ENCODE data around the gene PRTFDC1. TPM values are rescaled to one million over a fixed set of nuclear protein-coding genes. Genes with fewer than 3 reads are reported as not detected.

PRTFDC1 gene
- total RNA-seq, 1 experiment from 2014 or later: 15.8 TPM

- Histone ChIP-seq H3K27me3 (ENCODE audit: insufficient read depth, low read depth) (no peaks in the 10 kb centered on the region), H3F3A (ENCODE audit: insufficient read depth, low read depth) (no peaks in the 10 kb centered on the region), H3K79me2 (ENCODE audit: low read depth) (no peaks in the 10 kb centered on the region), H3K4me1 (replicated peaks; ENCODE audit: insufficient read depth) (peaks cover 56% of the 10 kb centered on the region), H3K4me3 (no peak overlapping the region), H3K9me2 (ENCODE audit: insufficient read depth) (no peaks in the 10 kb centered on the region), H2AFZ (no peak overlapping the region), H4K20me1 (ENCODE audit: insufficient read depth) (no peaks in the 10 kb centered on the region), H3K27ac (no peak overlapping the region), H3K4me2 (peak overlapping the region; percentile 42), H3K9me3 (ENCODE audit: insufficient read depth, low read depth) (no peaks in the 10 kb centered on the region; the same call in 1 of the 2 replicates), H3K36me3 (ENCODE audit: low read depth) (no peaks in the 10 kb centered on the region)
- ChIA-PET POLR2A (ENCODE audit: unreplicated experiment) (interaction anchor here (0.5 to 0.6 kb wide), 3 partner anchors 12 to 92 kb away, joined by 3 to 5 read pairs (median 3); no protein-coding TSS in a partner anchor), CTCF (no interaction called here)
- DNase-seq: peak in 1 of 2 experiments; percentile 40
- no peak for TF ChIP-seq EZH2 (IDR thresholded peaks at IDR 0.05; ENCODE audit: low read depth)
- TF ChIP-seq, protein P1, sequence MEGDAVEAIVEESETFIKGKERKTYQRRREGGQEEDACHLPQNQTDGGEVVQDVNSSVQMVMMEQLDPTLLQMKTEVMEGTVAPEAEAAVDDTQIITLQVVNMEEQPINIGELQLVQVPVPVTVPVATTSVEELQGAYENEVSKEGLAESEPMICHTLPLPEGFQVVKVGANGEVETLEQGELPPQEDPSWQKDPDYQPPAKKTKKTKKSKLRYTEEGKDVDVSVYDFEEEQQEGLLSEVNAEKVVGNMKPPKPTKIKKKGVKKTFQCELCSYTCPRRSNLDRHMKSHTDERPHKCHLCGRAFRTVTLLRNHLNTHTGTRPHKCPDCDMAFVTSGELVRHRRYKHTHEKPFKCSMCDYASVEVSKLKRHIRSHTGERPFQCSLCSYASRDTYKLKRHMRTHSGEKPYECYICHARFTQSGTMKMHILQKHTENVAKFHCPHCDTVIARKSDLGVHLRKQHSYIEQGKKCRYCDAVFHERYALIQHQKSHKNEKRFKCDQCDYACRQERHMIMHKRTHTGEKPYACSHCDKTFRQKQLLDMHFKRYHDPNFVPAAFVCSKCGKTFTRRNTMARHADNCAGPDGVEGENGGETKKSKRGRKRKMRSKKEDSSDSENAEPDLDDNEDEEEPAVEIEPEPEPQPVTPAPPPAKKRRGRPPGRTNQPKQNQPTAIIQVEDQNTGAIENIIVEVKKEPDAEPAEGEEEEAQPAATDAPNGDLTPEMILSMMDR (conservative IDR thresholded peaks at IDR 0.05): no peak
- BruUV-seq (replicated peaks): no TSS peak
- intact Hi-C loops (cut with micrococcal nuclease; ENCODE audit: unreplicated experiment): loop anchor here (2.0 to 10.0 kb wide), 3 partner anchors 17 to 175 kb away; partner anchors contain the start of gene PRTFDC1
Observed at GRCh38 chr10:24889639-24890038, 62.8 kb downstream of the PRTFDC1 start.

DNA sequence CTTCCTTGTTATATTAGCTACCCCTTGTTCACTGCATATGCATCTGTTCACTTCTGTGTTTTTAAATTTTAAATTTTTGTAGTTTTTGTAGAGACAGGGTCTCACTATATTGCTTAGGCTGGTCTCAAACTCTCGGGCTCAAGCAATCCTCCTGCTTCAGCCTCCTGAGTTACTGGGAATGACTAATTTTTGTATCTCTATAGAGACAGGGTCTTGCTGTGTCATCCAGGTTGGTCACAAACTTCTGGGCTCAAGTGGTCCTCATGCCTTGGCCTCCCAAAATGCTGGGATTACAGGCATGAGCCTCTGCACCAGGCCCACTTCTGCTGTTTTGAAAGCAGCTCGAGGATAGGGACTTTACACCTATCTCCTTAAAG lies 64.6 kb downstream of the PRTFDC1 start:
- Histone ChIP-seq H3K27me3 (ENCODE audit: insufficient read depth, low read depth) (no peaks in the 10 kb centered on the region), H3K9me3 (ENCODE audit: insufficient read depth, low read depth) (no peaks in the 10 kb centered on the region; the same call in 1 of the 2 replicates), H3K79me2 (ENCODE audit: low read depth) (no peaks in the 10 kb centered on the region), H4K20me1 (ENCODE audit: insufficient read depth) (no peaks in the 10 kb centered on the region), H3K4me2 (no peak overlapping the region), H2AFZ (no peak overlapping the region), H3F3A (ENCODE audit: insufficient read depth, low read depth) (no peaks in the 10 kb centered on the region), H3K27ac (no peak overlapping the region), H3K4me3 (no peak overlapping the region), H3K36me3 (ENCODE audit: low read depth) (no peaks in the 10 kb centered on the region), H3K9me2 (ENCODE audit: insufficient read depth) (no peaks in the 10 kb centered on the region), H3K4me1 (replicated peaks; ENCODE audit: insufficient read depth) (peaks cover 48% of the 10 kb centered on the region)
- POLR2A ChIA-PET (ENCODE audit: unreplicated experiment): no interaction called here
- TF ChIP-seq, protein P1 (conservative IDR thresholded peaks at IDR 0.05): no peak
- TF ChIP-seq EZH2 (IDR thresholded peaks at IDR 0.05; ENCODE audit: low read depth): no peak
- DNase-seq: no peak
- intact Hi-C loops (cut with micrococcal nuclease; ENCODE audit: unreplicated experiment): loop anchor here (2.0 kb wide), 1 partner anchor 15 kb away; no protein-coding TSS in a partner anchor
- CTCF ChIA-PET: no interaction called here
- no TSS peak for BruUV-seq (replicated peaks)

DNA sequence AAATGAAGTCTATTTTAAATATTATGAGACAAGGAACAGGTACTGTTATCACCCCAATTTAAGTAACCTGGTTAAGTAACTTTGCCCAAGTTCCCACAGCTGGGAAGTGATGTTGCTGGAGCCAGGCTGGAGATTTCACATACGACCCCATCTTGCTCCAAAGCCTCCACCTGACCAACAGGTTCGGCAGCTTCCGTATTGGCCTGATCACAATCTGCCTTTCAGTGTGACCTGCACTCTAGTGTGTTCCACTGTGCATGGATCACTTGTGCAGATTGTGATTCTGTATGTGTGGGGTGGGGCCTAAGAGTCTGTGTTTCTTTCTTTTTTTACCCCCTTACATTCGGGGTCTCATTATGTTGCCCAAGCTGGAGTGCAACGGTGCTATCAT lies 66.1 kb downstream of the PRTFDC1 start:
- POLR2A ChIA-PET (ENCODE audit: unreplicated experiment): interaction anchor here (0.6 to 0.7 kb wide), 2 partner anchors 103 to 635 kb away, joined by 3 to 4 read pairs; no protein-coding TSS in a partner anchor
- TF ChIP-seq, protein P1 (conservative IDR thresholded peaks at IDR 0.05): no peak
- no peak for TF ChIP-seq EZH2 (IDR thresholded peaks at IDR 0.05; ENCODE audit: low read depth)
- Histone ChIP-seq H3K4me2 (peak overlapping the region; percentile 23; the same call in 1 of the 2 replicates), H3K27me3 (ENCODE audit: insufficient read depth, low read depth) (no peaks in the 10 kb centered on the region), H3F3A (ENCODE audit: insufficient read depth, low read depth) (no peaks in the 10 kb centered on the region), H3K4me1 (replicated peaks; ENCODE audit: insufficient read depth) (peaks cover 33% of the 10 kb centered on the region), H3K9me2 (ENCODE audit: insufficient read depth) (no peaks in the 10 kb centered on the region), H3K4me3 (no peak overlapping the region), H3K79me2 (ENCODE audit: low read depth) (no peaks in the 10 kb centered on the region), H3K36me3 (ENCODE audit: low read depth) (no peaks in the 10 kb centered on the region), H3K9me3 (ENCODE audit: insufficient read depth, low read depth) (no peaks in the 10 kb centered on the region; the same call in 1 of the 2 replicates), H4K20me1 (ENCODE audit: insufficient read depth) (no peaks in the 10 kb centered on the region), H2AFZ (no peak overlapping the region), H3K27ac (no peak overlapping the region)
- no TSS peak for BruUV-seq (replicated peaks)
- DNase-seq: peak; percentile 53 to 65
- intact Hi-C loops (cut with micrococcal nuclease; ENCODE audit: unreplicated experiment): no loop called here
- CTCF ChIA-PET: no interaction called here
